Glutamatergic neuron (in vitro differentiated cells): ENCODE data around the gene ITGAE. TPM values are rescaled to one million over a fixed set of nuclear protein-coding genes. Genes with fewer than 3 reads are reported as not detected.

Experiments
- DNase-seq: peaks from one replicate; pipeline ENCODE4 v3.0.0; 2022
- H3K27ac Mint-ChIP-seq: one replicate; pipeline ENCODE4 v1.8.0; 2020; ENCODE audit warnings: mild to moderate bottlenecking, mixed read lengths, inconsistent platforms; ENCODE audit not compliant: unreplicated experiment
- H3K27me3 Mint-ChIP-seq: one replicate; pipeline ENCODE4 v1.8.0; 2020; ENCODE audit warnings: mild to moderate bottlenecking, moderate library complexity, mixed read lengths, inconsistent platforms; ENCODE audit not compliant: unreplicated experiment
- H3K36me3 Mint-ChIP-seq: one replicate; pipeline ENCODE4 v1.8.0; 2020; ENCODE audit warnings: mild to moderate bottlenecking, mixed read lengths, inconsistent platforms; ENCODE audit not compliant: unreplicated experiment
- H3K4me1 Mint-ChIP-seq: one replicate; pipeline ENCODE4 v1.8.0; 2020; ENCODE audit warnings: mild to moderate bottlenecking, low read depth, mixed read lengths, inconsistent platforms; ENCODE audit not compliant: unreplicated experiment
- H3K4me3 Mint-ChIP-seq: one replicate; pipeline ENCODE4 v1.8.0; 2020; ENCODE audit warnings: mild to moderate bottlenecking, mixed read lengths, inconsistent platforms; ENCODE audit not compliant: unreplicated experiment
- H3K9me3 Mint-ChIP-seq: one replicate; pipeline ENCODE4 v1.8.0; 2020; ENCODE audit warnings: mild to moderate bottlenecking, moderate library complexity, mixed read lengths, inconsistent platforms; ENCODE audit not compliant: unreplicated experiment
- total RNA-seq: library from RNA; stranded (reverse); fragmentation: NEBNext Ultra II Directional; extraction: Animal tissue kit (Norgen Biotek cat#: 25700); gene quantifications from one replicate; pipeline ENCODE4 v1.2.1, GENCODE V29; 2021; ENCODE audit not compliant: unreplicated experiment
- TF ChIP-seq, protein P1 (sequence below): fragments of 200-600 bp; sonication (generic); IDR thresholded peaks from one replicate; pipeline ENCODE4 v1.5.0; 2021; ENCODE audit not compliant: partially characterized antibody, unreplicated experiment

Gene ITGAE
- total RNA-seq, 1 donor from 2014 or later = 19.2 TPM

DNA sequence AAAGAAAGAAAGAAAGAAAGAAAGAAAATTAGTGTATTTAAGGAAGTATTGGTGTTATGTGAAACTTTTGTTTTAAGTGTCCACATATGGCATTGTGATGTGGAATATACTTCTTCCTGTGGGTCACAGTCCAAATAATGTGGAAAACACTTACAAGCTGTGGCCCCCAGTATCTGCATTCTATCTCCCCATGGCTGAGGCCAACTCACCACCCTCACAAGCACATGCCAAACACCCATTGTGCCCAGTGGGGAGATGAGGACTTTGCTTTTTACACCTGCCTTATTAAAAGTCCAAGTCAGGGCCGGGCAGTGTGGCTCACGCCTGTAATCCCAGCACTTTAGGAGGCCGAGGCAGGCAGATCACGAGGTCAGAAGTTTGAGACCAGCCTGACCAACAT, 101.0 kb downstream of the ITGAE start:
- Mint-ChIP-seq H3K27ac (no peak overlapping the region), H3K4me3 (no peak overlapping the region), H3K9me3 (peaks cover 2% of the 10 kb centered on the region), H3K27me3 (no peaks in the 10 kb centered on the region), H3K4me1 (no peaks in the 10 kb centered on the region), H3K36me3 (peaks cover 21% of the 10 kb centered on the region)
- no peak for DNase-seq
- TF ChIP-seq, protein P1, sequence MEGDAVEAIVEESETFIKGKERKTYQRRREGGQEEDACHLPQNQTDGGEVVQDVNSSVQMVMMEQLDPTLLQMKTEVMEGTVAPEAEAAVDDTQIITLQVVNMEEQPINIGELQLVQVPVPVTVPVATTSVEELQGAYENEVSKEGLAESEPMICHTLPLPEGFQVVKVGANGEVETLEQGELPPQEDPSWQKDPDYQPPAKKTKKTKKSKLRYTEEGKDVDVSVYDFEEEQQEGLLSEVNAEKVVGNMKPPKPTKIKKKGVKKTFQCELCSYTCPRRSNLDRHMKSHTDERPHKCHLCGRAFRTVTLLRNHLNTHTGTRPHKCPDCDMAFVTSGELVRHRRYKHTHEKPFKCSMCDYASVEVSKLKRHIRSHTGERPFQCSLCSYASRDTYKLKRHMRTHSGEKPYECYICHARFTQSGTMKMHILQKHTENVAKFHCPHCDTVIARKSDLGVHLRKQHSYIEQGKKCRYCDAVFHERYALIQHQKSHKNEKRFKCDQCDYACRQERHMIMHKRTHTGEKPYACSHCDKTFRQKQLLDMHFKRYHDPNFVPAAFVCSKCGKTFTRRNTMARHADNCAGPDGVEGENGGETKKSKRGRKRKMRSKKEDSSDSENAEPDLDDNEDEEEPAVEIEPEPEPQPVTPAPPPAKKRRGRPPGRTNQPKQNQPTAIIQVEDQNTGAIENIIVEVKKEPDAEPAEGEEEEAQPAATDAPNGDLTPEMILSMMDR = no peak

DNA sequence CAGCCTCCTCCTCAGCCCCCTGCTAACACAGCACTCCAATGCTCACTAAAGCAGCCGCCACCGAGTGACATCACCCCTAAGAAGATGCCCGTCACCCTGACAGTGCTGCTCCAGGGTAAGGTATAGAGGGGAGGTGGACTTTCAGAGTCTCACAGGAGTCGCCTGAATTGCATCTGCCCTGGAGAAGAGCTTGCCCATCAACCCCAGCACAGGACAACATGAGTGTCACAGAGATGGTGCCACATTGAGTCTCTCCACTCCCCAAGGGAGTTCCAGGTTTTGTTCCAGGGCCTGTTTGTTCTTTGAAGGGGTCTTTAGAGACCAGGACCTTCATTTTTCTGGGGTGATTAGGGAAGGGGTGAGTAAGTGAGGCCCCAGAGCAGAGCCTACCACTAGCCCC, 102.8 kb downstream of the ITGAE start:
- Mint-ChIP-seq H3K9me3 (peaks cover 4% of the 10 kb centered on the region), H3K36me3 (peaks cover 15% of the 10 kb centered on the region), H3K27ac (no peak overlapping the region), H3K4me3 (no peak overlapping the region), H3K27me3 (peaks cover 4% of the 10 kb centered on the region), H3K4me1 (peaks cover 5% of the 10 kb centered on the region)
- TF ChIP-seq, protein P1 = no peak
- DNase-seq = no peak

DNA sequence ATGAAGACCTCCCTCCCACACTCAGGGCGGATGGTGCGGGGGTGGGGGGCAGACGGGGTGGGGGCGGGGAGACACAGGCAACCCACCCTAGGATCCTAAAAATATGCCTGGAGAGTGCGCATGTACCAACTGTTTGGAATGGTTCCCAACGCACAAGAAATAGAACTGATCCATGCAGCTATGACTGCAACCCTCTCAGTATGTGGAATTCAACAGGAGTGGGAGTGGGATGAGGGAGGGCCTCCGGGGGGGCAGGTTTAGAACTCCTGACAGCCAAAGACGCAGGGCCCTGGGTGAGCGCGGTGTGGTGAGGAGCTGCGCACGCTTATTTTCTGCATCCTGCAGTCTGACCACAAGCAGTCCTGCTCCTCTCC, 103.9 kb downstream of the ITGAE start:
- Mint-ChIP-seq H3K36me3 (peaks cover 5% of the 10 kb centered on the region), H3K9me3 (peaks cover 4% of the 10 kb centered on the region), H3K27ac (no peak overlapping the region), H3K4me3 (no peak overlapping the region), H3K4me1 (peaks cover 6% of the 10 kb centered on the region), H3K27me3 (peaks cover 4% of the 10 kb centered on the region)
- TF ChIP-seq, protein P1 = no peak
- no peak for DNase-seq

DNA sequence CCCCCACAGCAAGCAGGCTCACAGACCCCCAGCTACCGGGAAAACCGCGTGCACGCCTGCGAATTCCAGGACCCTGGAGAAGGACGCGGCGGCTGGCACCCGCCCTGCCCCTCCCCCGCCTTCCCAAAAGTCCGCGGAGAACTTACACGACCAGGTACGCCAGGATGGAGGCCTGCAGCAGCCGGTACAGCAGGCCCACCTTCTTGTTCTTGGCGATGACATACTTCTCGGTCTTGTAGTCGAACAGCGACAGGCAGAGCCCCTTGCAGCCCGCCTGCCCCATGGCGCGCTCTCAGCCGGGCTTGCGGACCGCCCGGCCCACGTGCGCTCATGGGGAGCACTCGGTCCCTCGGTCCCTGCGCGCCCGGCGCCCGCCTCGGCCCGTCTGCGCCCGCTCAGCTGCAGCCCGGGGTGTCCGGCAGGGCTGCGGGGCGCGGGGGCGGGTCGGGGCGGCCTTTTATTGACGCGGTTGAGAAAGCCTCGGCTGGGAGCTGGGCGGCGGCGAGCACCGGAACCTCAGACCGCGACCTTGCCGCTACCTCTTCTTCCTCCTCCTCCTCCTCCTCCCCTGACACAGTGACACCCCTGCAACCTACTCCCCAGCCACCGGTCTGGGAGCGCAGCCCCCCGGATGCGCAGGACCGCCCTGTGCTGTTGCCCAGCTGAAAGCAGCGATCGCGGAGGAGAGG, 105.1 kb downstream of the ITGAE start, which contains the start of gene P2RX5:
P2RX5 (minus strand) TSS at position 433 of the 689 bp plus-strand sequence; CDS start at position 283, 150 bp downstream.
- TF ChIP-seq, protein P1 = no peak
- H3K36me3 Mint-ChIP-seq = peaks cover 2% of the 10 kb centered on the region
- peak; percentile 40 for DNase-seq
- H3K4me3 Mint-ChIP-seq = peak within 1 kb of the TSS; percentile 78
- peaks cover 4% of the 10 kb centered on the region for H3K27me3 Mint-ChIP-seq
- peaks cover 6% of the 10 kb centered on the region for H3K4me1 Mint-ChIP-seq
- H3K27ac Mint-ChIP-seq = no peak within 1 kb of the TSS
- peaks cover 4% of the 10 kb centered on the region for H3K9me3 Mint-ChIP-seq

DNA sequence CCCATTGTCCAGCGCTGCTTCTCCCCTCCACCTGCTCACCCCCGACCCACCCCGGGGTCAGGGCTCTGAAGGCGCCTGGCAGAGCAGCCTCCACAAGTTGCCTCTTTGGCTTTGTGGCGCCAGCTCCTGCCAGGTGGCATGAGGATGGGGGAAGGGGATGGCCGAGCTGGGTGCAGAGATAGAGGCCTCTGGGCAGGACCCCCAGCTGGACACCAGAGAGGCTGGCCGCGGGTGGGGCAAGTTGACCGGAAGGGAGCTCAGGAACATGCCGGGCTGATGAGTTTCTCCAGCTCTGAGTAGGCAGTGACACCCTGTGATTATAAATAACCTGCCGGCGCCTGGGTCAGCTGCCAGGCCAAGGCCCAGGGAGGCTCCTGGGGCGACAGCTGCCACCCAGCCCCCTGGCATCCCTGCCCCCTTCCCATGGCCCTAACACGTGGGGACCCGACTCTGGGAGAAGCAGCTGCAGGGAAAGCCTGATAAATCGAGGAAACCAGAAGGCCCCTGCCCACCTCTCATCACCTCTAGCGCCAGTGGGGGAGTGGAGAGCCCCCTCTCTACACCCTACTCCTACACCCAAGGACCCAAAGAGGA, 105.8 kb downstream of the ITGAE start:
- H3K4me1 Mint-ChIP-seq = peaks cover 6% of the 10 kb centered on the region
- TF ChIP-seq, protein P1 = no peak
- no peaks in the 10 kb centered on the region for H3K36me3 Mint-ChIP-seq
- H3K4me3 Mint-ChIP-seq = peak overlapping the region; percentile 63
- no peak overlapping the region for H3K27ac Mint-ChIP-seq
- H3K9me3 Mint-ChIP-seq = peaks cover 4% of the 10 kb centered on the region
- peaks cover 5% of the 10 kb centered on the region for H3K27me3 Mint-ChIP-seq
- no peak for DNase-seq
